ENCODE results near the gene AFF1.
"Not testable (repeated sequence)": the region's sequence is repeated elsewhere in the genome, so short reads cannot be mapped to it uniquely, and the experiment has no call there.

AFF1 gene

DNA sequence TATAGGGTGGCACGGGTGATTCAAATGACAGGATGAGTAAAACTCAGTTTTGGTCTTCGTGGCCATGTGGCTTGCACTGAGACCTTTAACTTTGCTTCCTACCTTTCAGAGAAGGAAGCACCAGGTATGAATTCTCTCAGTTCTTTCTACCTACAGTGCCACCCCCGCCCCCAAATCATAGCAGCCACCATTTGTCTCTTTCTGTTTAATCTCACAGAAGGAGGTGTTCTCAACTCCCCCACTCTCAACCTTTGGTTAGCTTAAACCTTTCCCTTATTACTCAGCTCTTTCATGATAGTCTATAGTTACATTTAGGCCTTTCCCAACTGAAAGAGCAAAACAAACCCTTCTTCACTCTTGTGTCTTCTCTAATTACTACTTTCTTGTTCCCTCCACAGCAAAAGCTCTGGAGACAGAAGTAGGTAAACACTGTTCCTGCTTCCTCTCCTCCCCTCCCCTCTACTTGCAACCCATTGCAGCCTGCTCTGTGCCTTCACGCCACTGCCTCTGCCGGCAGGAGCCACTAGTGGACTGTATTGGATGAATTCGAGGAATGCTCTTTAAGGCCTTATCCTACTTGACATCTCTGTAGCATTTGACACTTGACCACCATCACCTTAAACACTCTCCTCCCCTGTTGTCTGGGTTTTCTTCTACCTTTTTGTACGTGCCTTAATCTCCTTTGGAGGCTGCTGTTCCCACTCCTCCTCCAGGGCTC, 123.7 kb downstream of the AFF1 start:
- DNase-seq: no peak

DNA sequence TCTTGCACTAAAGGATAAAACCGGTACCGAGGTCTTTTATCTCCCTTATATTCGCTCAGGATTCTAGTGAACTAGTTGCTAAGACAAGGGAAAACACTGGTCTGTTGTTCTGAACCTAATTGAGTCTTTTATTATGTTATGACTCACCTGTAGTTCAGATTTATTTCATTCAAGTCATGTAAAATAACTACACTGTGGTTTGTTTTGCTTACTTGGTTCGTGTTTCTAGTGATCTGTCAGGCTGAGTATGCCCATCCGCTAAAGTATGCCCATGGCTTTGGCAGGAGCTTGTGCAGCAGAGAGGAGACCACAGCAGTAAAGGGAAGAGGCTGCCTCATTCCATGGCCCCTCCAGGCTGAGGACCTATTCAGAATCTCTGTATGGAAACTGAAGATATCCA, 126.1 kb downstream of the AFF1 start:
- no peak for DNase-seq

DNA sequence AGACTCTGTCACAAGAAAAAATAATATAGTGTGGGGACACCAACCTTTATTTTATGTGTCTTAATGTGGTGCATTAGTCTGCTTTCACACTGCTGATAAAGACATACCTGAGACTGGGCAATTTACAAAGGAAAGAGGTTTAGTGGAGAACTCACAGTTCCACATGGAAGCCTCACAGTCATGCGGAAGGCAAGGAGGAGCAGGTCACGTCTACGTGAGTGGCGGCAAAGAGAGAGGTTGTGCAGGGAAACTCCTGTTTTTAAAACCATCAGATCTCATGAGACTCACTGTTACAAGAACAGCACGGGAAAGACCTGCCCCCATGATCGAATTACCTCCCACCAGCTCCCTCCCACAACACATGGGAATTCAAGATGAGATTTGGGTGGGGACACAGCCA, 130.2 kb downstream of the AFF1 start:
- DNase-seq: no peak

DNA sequence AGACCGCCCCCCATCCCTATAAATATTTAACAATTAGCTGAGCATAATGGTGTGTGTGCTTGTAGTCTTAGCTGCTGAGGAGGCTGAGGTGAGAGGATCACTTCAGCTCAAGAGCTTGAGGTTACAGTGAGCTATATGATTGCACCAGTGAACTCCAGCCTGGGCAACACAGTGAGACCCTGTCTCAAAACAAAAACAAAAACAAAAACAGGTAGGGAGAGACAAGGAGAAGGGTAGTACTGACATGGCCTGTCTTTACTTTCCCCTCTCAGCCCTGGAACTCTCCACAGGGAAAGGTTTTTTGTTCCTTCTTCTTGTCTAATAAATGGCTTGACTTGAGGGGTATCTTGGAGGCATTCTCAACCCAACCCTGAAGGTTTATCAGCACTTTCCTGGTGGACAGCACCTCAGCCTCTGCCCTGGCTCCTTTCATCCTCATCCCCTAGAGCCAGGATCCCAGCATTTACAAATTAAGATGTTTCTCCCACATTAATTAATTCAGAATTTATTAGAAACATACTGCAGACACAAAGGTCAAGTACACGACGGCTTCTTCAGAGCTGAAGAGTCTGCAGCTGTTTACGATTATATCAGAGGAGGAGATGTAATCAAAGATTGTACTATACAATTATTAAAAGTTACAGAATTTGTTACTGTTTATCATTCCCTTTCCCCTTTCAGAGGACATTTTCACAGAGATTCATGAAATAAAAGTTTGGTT, 131.8 kb downstream of the AFF1 start:
- no peak for DNase-seq

DNA sequence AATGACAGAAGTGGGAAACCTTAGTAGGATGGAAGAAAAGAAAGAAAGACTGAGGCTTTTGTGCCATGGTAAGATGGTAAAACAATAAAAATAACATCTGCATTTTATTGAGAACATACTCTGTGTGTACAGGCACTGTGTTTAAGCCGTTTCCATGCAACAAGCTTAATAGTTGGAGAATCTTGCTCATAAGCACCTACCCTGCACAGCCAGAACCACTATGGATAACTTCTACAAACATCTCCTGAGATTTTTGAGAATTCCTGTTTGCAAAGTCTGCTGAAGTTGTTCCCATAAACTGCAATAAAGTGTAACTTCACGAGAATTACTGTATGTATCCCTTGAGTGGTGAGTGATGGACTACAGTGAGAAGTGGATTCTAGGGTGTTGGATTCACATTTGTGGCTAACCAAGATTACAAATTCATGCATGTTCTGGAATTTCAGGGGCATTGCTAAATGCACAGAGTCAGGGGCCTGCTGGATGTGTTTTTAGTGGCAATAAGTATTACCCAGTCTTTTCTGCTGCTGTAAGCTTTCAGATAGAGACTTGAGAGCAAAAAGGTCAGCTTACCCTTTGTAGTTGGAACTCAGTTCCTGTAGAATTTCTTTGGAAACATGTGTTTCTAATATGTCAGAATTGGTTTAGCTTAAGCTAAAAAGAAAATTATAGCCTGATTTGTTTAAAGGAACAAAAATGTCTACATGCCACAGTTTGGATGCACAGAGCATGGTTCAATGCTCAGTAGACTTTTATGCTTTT, 132.5 kb downstream of the AFF1 start:
- DNase-seq: no peak

DNA sequence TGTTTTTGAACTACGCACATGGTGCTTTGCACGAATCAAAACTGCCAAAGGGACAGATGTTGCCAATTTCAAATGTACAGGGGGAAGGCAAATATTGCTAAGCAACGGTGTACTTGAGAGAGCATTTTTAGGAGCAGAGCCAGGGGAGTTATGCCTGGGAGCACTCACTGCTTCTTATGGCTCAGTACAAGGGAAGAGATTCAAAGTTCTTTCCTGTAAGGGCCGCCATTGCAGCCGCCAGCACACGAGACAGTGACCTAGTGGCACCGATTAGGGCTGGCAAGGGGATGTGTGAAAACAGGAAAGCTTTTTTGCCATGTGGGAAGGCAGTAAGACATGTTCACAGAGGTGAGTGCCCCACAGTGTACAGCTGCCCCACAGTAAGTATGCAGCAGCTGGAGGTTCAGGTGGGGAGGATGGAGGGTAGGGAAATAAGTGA, 133.8 kb downstream of the AFF1 start:
- DNase-seq: no peak

DNA sequence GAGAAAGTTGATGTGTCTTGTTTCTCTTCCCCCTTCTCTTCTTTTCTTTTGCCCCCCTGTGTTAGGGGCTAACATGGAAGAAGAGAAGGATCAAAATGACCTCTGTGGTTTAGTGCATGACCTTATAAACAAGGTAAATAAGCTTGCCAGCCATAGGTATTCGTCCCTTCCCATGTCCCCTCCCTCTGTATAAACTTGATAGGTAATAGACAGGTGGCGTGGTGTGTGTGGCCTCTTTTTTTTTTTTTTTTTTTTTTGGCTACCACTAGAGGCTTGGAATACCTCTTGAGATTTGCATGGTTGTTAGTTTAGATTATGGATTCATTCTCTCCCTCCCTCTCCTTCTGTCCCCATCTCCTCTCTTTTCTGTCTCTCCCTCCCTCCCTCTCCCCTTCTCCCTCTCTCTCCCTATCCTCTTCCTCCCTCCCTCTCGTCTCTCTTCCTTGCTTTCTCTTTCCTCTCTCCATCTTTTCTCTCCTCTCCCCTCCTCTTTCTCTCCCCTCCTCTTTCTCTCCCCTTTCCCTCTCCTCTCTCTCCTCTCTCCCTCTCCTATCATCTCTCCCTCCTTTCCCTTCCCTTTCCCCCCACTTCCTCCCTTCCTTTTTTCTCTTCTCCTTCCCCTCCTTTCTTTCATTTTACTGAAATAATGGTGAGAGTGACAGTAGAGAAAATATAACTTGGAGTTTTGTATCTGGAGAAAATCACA, 134.4 kb downstream of the AFF1 start:
- no peak for DNase-seq

DNA sequence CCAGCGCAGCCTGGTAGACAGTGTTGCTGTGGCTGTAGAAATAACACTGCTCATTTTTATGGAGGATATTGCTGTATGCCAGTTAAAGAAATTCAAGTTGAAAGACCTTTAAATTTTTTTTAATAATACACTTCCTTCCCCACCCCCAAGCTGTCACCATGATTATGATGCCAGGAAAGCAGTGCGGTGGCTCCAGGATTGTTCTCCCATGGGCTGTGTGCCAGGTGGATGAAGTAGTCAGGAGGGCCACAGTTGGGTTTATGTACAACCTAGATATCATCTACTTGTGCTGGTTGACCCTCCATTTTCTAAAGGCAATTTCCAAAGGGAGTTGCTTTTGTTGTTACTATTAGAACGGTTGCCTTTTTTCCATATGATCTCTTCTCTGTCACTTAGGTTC, 136.6 kb downstream of the AFF1 start:
- no peak for DNase-seq

DNA sequence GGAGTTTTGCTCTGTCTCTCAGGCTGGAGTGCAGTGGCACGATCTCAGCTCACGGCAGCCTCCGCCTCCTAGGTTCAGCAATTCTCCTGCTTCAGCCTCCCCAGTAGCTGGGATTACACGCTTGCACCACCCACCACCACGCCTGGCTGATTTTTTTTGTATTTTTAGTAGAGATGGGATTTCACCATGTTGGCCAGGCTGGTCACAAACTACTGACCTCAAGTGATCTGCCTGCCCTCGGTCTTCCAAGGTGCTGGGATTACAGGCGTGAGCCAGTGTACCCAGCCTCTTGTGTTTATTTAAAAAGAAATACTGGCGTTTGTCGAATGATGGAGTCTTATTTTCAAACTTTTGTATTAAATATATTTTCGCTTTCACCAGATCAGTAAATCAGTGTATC, 137.7 kb downstream of the AFF1 start:
- DNase-seq: not testable (repeated sequence)

DNA sequence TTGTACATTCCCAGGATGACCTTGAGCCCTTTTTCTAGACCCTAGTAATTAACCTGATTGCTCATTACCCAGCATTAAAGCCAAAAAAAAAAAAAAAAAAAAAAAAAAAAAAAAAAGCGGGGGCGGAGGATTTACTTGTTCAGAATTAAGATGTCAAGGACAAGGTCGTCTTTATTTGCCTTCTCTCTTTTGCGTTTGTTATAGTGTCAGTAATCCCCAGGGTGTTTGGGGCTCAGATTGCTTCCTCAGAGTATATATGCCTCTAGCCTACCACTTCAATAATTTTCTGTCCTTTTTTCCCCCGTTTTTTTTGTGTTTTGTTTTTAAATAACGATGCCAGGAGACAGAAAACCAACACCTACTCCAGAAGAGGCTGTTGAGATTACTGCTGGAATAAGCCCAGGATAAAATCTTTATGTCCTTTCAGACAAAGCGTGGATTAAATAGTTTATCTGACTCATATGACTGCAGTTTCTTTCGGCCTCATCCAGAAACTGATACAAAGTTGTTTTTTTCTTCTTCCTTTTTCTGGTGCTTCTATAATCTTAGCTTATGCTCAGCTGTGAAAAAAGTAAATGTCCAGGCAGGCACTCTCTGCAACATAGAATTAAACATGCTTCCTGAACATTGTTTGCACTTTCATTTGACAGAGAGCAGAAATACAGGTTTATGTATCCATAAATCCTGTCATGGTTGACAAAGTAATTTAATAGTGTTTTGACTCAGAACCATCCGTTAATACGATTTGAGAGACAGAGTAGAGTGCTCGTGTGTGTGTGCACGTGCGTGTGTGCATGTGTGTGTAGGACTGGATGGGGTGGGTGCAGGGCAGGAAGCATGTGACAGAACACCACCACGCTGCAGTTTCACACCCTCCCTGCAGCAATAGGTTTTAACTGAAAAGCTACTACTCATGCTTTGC, 138.6 kb downstream of the AFF1 start:
- DNase-seq: peak; percentile 47 to 52

DNA sequence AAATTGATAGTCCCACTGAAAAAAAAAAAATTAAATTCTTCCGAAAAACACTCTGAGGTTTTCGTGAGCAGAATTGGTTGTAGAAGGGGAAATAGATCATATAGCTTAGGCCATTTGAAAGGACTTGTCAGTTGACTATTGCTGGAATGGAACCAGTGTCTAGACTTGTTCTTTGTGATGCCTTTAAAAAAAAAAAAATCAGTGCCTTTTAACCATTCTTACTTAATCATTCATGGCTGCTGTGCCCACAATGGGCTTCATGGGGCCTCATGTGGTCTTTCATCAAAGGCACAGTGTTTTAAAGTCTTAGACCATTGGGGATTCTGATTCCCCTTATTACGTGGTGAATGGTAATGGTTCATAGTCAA, 139.3 kb downstream of the AFF1 start:
- DNase-seq: no peak

DNA sequence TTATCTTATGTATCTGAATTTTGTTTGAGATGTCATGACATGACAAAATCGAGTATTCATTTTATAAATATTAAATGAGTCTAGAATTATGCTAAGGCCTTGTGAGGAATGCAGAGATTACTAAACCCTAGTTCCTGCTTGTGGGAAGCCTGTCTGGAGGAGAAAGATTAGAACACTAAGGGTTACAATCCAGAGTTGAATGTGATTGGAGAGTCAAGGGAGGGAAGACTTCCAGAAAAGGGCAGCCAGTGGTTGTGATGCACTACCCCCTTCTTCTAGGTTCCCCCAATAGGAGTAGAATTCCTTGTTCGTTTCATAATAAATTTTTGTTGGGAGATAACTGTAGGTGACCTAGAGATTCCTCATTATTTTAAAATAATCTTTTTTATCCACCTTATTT, 141.1 kb downstream of the AFF1 start:
- no peak for DNase-seq

DNA sequence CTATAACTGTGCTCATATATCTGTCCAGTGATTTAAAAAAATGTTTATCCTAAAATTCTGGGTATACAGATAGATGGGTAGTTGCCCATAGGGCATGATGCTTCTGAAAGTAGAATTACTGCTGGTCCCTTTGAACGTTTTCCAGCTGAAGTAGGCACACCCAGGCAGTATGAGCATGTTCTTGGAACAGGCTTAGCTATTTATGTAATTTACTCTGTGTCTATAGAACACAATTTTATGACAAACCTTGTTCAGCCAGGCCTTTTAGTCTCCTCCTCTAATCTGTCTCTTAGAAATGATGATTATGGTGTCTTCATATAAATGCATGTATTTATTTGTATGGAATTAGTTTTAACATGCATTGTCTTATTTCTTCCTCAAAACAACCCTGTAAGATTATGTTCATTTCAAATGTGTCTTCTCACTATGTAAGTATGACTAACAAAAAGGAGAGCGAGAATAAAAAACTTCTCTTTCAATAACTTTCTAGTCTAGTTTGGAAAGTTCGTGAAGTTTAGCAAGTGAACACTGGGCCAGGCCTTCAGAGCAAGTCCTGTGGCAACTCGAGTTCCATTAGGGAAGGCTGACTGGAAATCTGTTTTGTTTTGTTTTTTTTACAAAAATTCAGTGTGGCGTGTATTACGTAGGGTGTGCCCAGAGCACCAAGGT, 142.0 kb downstream of the AFF1 start:
- DNase-seq: no peak

DNA sequence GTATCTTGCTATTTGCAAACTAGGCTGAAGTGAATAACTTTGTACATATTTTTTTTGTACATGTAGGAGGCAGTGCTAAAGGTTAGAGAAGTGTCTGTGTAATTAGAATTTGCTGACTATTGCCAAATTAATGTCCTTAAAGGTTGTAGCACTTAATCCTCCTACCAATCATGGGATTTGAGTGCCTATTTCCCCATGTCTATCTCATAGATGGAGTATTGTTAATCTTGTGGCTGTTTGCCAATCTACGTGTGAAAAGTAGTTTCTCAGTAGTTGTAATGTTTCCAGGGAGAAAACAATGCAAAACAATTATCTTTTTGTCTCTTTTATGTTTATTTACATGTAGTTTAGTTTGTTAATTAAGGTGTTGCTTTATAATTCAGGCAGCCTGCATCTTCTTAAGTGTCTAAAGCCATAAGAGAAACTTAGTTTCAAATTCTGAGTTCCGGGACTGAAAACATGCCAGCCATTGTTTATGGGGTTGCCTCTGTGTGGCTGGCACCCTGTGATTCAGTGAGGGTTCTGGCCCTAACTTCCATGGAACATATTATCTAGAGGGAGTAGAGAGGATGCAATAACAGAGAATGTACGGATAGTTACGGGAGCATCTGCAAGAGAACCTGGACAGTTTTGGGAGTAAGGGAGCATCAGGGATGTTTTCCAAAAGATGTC, 143.2 kb downstream of the AFF1 start:
- no peak for DNase-seq

DNA sequence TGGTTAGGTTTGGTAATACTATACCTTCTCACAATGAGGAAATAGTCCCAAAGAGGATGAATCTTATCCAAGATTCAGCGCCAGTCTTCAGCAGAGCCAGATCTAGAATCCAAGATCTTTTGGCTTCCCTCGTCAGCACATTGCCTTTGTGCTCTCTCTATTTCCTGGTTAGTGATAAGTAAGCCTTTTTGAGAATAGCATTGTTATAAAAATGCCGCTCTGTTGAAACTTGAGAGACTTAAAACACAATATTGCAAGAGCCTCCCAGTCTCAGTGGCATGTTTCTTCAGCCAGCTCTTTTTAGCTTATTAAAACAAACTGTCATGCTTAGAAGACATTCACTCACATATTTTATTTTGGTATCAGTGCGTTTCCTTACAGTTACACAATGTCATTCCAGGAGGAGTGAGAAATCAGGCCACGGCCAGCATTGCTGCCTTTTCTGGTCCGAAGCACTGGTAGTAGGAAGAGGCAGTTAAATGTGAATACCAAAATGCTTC, 144.2 kb downstream of the AFF1 start:
- no peak for DNase-seq

DNA sequence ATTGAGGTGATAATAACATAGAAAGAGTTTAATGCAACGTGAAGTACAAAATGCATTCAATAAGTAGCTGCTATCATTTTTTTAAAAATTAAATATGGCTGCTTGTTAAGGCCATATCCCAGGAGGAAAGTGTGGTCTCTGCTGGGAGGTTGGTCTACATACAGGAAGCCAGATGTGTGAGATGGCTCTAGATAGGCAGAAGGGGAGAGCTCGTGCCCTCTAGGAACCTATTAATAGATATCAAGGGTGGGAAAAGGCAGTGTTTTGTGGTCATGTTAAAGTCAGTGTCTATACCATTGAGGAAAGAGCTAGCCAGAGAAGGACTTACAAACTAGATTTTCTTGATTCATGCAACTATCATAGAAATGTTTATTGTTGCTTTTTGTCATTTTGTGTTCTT, 145.2 kb downstream of the AFF1 start:
- no peak for DNase-seq

DNA sequence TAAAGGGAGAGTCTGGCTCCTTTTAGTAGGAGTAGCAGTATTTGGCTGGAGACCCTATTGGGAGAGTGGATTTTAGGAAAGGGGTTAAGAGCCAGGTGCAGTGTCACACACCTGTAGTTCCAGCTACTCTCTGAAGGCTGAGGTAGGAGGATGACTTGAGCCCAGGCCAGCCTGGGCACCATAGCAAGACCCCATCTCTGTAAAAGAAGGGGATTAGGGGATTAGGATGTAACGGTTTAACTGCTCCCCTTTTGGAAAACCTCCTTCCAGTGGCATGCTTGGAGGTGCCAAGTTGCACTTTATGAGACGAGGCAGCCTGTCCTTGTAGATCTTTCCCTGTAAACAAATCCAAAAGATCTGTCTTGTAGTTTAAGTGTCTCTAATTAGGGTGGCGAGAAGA, 145.7 kb downstream of the AFF1 start:
- no peak for DNase-seq

DNA sequence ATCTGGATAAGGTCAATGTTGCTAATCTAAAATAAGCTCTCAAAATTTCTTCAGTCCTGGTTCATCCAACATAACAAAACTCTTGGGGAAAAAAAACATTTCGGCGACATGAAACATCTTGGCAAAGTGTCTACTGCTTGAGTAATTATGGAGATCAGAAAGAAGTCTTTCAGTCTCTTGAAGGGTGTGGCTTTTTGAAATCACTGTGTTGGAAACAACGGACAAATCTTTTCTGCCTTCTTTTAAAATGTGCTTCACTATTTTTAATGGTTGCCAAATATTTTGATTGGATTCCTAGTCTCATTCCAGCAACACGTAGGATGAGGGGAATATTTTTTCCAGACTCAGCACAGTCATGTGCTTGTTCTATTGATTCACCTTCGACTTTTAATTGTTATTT, 147.0 kb downstream of the AFF1 start:
- no peak for DNase-seq

DNA sequence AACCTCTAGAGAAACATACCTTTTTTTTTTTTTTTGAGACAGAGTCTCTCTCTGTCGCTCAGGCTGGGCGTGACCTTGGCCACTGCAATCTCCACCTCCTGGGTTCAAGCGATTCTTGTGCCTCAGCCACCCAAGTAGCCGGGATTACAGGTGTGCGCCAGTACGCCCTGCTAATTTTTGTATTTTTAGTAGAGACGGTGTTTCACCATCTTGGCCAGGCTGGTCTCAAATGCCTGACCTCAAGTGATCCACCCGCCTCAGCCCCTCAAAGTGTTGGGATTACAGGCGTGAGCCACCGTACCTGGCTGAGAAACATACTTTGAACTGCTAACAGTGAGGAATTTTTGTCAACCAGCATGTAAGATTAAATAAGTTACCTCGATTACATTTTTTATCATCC, 150.9 kb downstream of the AFF1 start:
- not testable (repeated sequence) for DNase-seq

DNA sequence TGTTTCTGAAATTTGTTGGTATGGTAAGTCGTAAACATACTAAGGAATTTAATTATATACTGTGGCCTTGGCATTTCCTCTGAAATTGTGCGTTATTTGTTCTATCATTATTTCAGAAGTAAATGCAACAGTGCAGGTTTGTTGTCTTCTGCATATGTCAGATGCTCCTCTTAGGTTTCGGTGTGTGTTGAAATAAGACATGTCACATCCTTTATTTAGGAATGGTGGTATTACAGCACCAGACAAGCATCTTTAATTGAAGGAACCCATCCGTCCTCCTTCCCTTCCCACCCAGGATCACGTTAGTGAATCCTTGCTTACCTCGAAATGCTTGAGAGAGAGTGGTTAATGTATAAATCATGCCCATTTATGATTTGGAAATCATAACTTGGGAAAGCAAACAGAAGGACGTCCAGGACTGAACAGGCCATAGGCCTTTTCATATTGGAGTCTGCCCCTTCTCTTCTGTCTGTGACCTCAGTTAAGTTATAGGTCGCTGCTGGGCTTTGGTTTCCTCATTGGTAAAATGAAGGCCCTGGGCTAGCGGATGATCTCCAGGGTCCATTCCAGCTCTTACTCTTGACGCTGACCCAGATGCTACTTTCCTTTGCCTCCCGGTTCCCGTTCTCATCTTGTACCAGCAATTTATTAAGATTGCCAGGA, 151.5 kb downstream of the AFF1 start:
- no peak for DNase-seq

Measured in CD4-positive, alpha-beta T cell treated with Interferon alpha-2 for 1 hour (primary cell).